Activated T-cell treated with anti-CD3 and anti-CD28 coated beads, Interleukin-2, amount 50 U/mL, for 24 hours (primary cell): ENCODE data around the gene AMN.
"Not testable (repeated sequence)": the region's sequence is repeated elsewhere in the genome, so short reads cannot be mapped to it uniquely, and the experiment has no call there.

Experiments used
- DNase-seq: peaks from one replicate; pipeline ENCODE4 v3.0.0-alpha.2; 2020
- H3K27ac Mint-ChIP-seq: 2 replicates; pipeline ENCODE4 v1.8.0; 2020; ENCODE audit warnings: mild to moderate bottlenecking, mixed read lengths
- H3K27me3 Mint-ChIP-seq: 2 replicates; pipeline ENCODE4 v1.8.0; 2020; ENCODE audit warnings: mixed read lengths
- H3K36me3 Mint-ChIP-seq: 2 replicates; pipeline ENCODE4 v1.8.0; 2020; ENCODE audit warnings: low read depth, mixed read lengths
- H3K4me1 Mint-ChIP-seq: 2 replicates; pipeline ENCODE4 v1.8.0; 2020; ENCODE audit warnings: low read depth, mixed read lengths
- H3K4me3 Mint-ChIP-seq: 2 replicates; pipeline ENCODE4 v1.8.0; 2020; ENCODE audit warnings: mild to moderate bottlenecking, moderate library complexity, mixed read lengths
- H3K9me3 Mint-ChIP-seq: 2 replicates; pipeline ENCODE4 v1.8.0; 2020; ENCODE audit warnings: mixed read lengths

Gene AMN

DNA sequence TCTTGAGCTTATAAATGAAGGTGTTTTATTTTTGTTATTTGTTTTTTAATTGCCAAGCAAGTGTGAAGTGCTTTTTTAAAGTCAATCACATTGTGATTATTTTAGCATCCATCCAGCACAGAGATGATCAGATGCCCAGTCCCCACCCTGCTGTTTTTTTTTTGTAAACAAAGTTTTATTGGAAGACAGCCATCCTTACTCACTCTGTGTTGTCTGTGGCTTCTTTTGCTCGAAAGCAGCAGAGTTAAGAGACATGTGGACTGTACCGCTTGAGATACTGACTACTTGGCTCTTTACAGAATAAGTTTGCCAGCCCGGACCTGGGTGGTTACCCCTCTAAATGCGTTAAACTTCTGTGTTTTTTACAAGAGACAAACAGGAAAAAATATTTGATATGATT is 30.9 kb upstream of the AMN start:
- Mint-ChIP-seq H3K9me3 (no peaks in the 10 kb centered on the region), H3K36me3 (peaks cover 95% of the 10 kb centered on the region), H3K4me1 (no peaks in the 10 kb centered on the region), H3K4me3 (no peak overlapping the region), H3K27ac (no peak overlapping the region), H3K27me3 (no peaks in the 10 kb centered on the region)
- no peak for DNase-seq

DNA sequence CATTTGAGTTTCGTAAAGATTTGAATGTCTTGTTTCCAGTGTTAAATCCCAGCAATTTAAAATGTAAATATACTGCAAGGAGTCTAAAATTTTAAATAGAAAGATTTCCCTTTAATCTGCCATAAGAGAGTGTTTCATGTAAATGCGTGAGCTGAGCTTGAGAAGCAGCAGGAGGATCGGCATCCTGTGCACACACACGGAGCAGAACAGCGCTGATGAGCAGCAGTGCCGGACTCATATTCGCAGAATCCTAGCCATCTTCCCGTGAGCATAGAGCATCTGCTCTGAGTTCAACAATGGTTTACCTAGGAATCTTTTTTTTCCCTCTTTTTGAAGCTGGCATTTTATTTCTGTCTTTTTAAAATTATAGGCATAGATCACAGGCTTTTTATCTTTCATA is 29.8 kb upstream of the AMN start:
- H3K27me3 Mint-ChIP-seq: no peaks in the 10 kb centered on the region
- H3K4me1 Mint-ChIP-seq: no peaks in the 10 kb centered on the region
- H3K9me3 Mint-ChIP-seq: no peaks in the 10 kb centered on the region
- no peak overlapping the region for H3K27ac Mint-ChIP-seq
- no peak overlapping the region for H3K4me3 Mint-ChIP-seq
- peaks cover 95% of the 10 kb centered on the region for H3K36me3 Mint-ChIP-seq
- DNase-seq: no peak

DNA sequence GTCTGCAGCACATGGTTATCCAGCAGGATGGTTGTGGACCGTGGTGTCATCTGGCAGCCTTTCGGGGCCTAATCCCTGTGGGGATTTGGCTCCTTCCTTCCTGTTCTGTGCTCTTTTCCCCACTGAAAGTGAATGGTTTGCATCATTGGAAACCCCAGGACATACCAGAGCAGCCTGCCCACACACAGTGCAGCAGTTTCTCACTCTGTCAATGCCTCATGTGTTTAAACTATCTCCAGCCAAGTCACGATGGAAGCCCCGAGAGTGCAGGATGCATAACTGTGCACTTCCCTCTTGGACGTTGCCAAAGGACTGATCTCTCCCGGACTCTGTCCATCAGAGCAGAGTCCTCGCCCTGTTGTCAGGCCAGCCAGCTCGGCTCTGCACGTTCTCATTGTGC is 29.0 kb upstream of the AMN start:
- no peak overlapping the region for H3K4me3 Mint-ChIP-seq
- DNase-seq: no peak
- no peaks in the 10 kb centered on the region for H3K27me3 Mint-ChIP-seq
- no peaks in the 10 kb centered on the region for H3K9me3 Mint-ChIP-seq
- H3K36me3 Mint-ChIP-seq: peaks cover 93% of the 10 kb centered on the region
- H3K27ac Mint-ChIP-seq: peak overlapping the region; percentile 32
- H3K4me1 Mint-ChIP-seq: peaks cover 3% of the 10 kb centered on the region

DNA sequence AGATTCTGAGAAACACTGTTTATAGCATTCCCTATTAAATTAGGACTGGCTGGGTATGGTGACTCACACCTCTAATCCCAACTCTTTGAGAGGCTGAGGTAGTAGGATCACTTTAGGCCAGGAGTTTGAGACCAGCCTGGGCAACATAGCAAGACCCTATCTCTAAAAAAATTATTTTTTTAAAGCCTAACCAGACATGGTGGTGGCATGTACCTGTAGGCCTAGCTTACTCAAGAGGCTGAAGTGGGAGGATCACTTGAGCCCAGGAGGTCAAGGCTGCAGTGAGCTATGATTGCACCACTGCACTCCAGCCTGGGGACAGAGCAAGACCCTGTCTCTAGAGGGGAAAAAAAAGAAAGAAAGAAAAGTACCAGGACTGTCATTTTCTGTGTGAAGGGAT is 25.7 kb upstream of the AMN start:
- not testable (repeated sequence) for H3K27me3 Mint-ChIP-seq, DNase-seq, H3K9me3 Mint-ChIP-seq, H3K4me3 Mint-ChIP-seq
- Mint-ChIP-seq H3K36me3 (peaks cover 99% of the 10 kb centered on the region), H3K4me1 (peaks cover 25% of the 10 kb centered on the region), H3K27ac (peak overlapping the region; percentile 52)

DNA sequence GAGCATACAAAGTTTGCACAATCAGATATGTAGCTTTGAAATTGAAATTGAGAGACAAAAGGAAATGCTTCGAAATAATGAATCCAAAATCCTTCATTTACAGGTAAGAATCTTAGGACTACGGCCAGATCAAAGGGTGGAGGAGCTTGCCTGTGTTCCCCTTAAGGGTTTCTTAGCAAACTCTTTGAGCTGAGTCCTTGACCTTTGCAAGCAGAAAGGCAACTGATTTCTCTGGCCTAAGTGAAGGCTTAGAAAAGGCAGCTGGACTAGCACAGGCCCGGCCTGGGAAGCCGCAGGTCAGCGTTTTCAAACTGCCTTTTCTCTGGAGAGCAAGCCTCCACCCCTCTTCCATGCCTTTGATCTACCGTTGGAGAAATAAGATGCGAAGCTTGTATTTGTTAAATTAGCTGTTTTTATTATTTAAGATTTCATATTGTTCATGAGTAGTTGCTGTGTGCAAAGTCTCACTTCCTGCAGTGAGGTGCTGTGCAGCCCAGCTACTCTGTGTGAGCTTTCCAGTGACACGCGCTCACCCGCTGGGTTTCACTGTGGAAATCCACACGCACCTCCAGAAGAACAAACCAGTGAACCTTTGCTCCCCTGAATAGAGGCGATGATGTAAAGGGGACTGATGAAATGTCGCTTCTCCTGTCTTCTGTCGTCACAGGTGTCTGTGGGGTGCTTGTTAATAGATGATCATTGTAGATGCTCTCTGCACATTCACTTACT is 25.0 kb upstream of the AMN start:
- peak overlapping the region; percentile 73 for H3K27ac Mint-ChIP-seq
- no peaks in the 10 kb centered on the region for H3K9me3 Mint-ChIP-seq
- H3K4me3 Mint-ChIP-seq: no peak overlapping the region
- H3K36me3 Mint-ChIP-seq: peaks cover 99% of the 10 kb centered on the region
- H3K27me3 Mint-ChIP-seq: no peaks in the 10 kb centered on the region
- H3K4me1 Mint-ChIP-seq: peaks cover 25% of the 10 kb centered on the region
- no peak for DNase-seq

DNA sequence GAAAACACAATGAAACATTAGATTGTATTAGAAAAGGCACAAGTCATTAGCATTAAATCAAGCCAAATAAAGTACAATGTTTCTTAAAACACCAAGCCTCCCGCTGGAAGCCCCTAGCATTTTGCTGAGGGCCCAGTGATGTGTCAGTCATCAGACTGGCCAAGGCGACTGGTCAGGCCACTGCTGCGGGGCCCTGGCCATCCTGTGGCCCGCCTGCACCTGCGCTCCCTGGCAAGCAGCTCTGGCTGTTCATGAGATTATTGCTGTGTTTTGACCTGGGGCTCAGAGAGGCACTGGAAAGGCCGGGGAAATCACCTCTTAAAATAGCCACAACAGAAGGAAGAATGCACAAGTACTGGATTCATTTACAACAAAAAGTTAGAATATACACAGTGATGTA is 24.2 kb upstream of the AMN start:
- Mint-ChIP-seq H3K27me3 (no peaks in the 10 kb centered on the region), H3K9me3 (no peaks in the 10 kb centered on the region), H3K4me1 (peaks cover 25% of the 10 kb centered on the region), H3K36me3 (peaks cover 99% of the 10 kb centered on the region), H3K27ac (peak overlapping the region; percentile 69), H3K4me3 (no peak overlapping the region)
- no peak for DNase-seq

DNA sequence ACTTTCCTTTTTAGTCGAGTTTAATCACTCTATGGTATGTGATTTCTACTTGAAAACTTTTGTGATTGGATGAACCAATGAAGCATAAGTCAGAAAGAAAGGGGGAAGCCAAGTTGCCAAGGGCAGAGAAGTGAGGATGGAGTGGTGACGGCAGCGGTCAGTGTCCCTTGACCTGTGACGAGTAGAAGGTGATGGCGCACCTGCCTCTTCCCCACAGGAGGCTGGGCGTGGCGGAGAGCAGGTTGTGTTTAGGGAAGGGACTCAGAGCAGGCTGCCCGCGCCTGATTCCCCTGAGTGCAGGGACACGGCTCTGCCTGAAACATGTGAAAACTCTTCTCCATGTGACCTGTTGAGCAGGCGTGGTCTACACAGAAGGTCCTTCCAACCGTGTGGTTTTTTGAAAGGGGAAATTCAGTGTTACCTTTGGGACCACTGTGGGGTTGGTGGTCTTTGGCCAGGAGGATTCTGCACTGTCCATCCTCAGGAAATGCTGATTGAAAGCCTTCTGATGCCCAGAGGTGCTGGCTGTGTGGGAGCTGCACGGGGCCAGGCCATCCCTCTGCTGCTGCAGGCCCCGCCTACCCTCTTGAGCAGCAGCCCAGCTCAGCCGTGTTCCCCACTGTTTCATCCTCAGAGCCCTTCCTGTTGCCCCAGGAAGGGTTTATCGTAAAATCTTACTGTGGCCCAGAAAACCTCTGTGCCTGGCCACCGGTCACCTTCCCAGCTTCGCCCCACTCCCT is 23.5 kb upstream of the AMN start:
- Mint-ChIP-seq H3K4me1 (peaks cover 25% of the 10 kb centered on the region), H3K27me3 (no peaks in the 10 kb centered on the region), H3K27ac (peak overlapping the region; percentile 69), H3K36me3 (peaks cover 99% of the 10 kb centered on the region), H3K4me3 (no peak overlapping the region), H3K9me3 (no peaks in the 10 kb centered on the region)
- DNase-seq: no peak

DNA sequence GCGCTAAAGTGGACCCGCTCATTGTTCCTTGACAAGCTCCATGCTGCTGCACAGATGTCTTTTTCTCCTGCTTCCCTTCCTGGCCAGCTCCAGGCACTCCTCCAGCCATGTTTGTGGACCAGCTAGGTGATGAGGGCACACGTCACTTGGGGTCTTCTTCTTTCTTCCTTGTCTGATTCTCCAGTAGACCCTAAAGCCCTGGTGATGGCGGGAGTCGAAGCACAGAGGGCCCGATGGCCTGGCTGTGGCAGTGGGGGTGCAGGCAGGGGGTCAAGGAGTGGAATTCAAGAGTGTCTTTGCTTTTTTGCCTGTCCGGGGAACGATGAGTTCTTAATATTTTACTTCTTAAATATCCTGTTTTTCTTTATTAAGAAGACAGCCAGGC is 23.0 kb upstream of the AMN start:
- H3K4me1 Mint-ChIP-seq: peaks cover 25% of the 10 kb centered on the region
- no peak for DNase-seq
- peak overlapping the region; percentile 51 for H3K27ac Mint-ChIP-seq
- no peaks in the 10 kb centered on the region for H3K27me3 Mint-ChIP-seq
- H3K9me3 Mint-ChIP-seq: no peaks in the 10 kb centered on the region
- H3K4me3 Mint-ChIP-seq: no peak overlapping the region
- peaks cover 99% of the 10 kb centered on the region for H3K36me3 Mint-ChIP-seq

DNA sequence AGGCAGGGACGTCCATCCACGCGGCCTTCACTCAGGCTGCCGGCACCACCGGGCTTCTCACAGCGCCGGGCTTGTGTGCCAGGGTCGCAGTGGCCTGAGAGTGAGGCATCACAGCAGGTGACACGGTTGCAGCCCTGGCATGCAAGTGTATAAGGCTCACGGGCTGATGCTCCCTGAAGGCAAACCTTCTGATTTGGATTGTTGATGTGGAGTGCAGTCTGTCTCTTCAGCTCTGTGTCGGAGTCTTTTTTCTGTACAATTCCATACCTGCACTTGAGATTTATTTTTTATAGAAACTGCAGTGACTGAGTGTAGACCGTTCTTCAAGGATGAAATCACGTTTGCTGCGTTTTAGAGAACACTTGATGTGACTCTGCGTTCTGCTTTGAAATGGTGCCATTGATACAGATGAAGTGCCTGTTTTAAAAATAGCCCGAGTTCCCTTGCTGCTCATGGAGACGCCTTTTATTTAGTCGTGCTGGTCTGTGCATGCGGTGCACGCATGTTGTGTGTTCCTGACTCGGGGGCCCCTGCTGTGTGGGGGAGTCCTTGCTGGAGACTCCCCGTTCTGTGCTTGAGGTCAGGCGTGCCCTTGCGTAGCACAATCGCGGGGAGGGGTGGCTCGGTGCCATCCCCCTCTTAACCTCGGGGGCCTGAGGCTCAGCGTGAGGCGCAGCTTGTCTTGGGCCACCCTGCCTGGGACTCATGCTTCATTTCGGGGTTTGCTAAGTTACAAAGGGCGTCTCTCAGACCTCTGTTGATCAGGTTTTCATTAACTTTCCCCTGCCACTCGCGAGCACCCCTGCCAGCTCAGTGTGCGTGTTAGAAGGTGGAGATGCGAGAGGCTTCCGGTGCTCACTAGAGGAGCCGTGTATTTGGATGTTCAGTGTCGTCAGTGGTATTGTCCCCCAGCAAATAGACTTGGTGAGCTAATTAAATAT is 21.6 kb upstream of the AMN start:
- Mint-ChIP-seq H3K27me3 (no peaks in the 10 kb centered on the region), H3K36me3 (peaks cover 95% of the 10 kb centered on the region), H3K4me3 (no peak overlapping the region), H3K27ac (peak overlapping the region; percentile 88), H3K4me1 (peaks cover 25% of the 10 kb centered on the region), H3K9me3 (no peaks in the 10 kb centered on the region)
- no peak for DNase-seq

DNA sequence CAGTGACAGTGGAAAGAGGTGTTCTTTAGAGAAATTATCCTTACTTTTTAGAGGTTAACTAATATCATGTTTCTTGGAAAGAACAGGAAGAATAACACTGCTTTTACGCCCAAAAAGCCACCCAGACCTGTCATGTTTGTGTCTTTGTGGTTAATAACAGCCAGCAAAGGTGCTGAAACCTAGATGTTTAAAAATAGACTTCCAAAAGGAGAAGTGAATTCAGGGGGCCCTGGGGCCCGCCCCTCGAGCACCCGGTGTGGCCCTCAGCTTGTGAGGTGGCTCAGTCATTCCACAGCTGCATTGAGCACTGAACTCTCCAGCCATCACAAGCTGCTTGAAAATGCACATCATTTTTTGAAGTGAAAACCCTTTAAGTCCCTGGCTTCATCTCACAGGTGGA is 20.8 kb upstream of the AMN start:
- Mint-ChIP-seq H3K9me3 (no peaks in the 10 kb centered on the region), H3K4me3 (no peak overlapping the region), H3K4me1 (peaks cover 25% of the 10 kb centered on the region), H3K27ac (peak overlapping the region; percentile 88), H3K27me3 (no peaks in the 10 kb centered on the region), H3K36me3 (peaks cover 95% of the 10 kb centered on the region)
- no peak for DNase-seq

DNA sequence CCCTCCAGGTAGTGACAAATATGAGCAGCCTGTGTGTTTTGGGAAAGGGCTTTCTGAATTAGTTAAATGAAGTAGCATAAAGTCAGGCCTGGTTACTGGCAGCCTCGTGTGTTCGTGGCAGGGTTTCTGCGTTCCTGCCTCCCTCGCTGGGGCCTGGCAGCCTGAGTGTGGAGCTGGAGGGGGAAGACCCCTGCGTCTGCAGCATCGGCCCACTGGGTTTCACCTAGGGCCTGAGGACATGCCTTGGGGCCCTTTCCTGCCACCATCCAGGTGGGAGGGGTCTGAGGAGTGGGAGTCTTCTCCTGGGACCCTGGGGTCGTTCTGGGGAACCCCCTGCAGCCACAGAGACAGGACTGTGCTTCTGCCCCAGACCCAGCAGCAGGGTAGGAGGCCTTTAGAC is 20.4 kb upstream of the AMN start:
- H3K27me3 Mint-ChIP-seq: no peaks in the 10 kb centered on the region
- H3K36me3 Mint-ChIP-seq: peaks cover 95% of the 10 kb centered on the region
- peak overlapping the region; percentile 88 for H3K27ac Mint-ChIP-seq
- peaks cover 25% of the 10 kb centered on the region for H3K4me1 Mint-ChIP-seq
- H3K4me3 Mint-ChIP-seq: no peak overlapping the region
- DNase-seq: no peak
- no peaks in the 10 kb centered on the region for H3K9me3 Mint-ChIP-seq

DNA sequence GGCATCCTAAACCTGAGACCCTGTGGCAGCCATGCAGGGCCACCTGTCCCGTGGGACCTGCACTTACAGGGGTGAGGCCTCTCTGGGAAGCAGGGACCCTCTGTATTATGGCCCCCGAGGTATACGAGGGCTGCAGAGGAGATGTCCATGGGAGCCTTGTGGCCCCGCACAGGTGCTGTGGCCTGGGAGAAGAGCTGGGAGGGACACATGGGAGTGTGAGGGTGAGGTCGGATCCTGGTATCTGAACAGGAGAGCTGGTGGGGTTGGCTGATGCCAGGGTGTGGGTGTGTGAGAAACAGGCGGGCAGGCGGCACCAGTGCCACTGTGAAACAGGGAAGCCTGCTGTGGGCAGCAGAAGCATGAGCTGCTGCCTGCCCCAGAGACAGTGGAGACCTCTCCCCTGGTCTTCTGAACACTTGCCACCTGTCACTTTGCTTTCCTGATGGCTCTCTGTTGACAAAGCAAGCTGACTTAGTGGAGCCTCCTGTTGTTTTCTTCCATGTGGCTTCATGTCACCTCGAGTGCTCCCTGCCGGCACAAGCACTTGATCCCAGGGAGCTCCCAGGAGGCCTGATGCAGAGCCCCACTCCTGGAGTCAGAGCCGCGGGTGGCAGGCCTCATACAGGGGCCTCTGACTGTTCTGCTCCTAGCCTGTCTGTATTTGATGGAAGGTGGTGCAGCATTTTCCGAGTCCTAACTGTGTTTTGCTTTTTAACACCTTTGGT is 19.8 kb upstream of the AMN start:
- peaks cover 94% of the 10 kb centered on the region for H3K36me3 Mint-ChIP-seq
- peaks cover 25% of the 10 kb centered on the region for H3K4me1 Mint-ChIP-seq

DNA sequence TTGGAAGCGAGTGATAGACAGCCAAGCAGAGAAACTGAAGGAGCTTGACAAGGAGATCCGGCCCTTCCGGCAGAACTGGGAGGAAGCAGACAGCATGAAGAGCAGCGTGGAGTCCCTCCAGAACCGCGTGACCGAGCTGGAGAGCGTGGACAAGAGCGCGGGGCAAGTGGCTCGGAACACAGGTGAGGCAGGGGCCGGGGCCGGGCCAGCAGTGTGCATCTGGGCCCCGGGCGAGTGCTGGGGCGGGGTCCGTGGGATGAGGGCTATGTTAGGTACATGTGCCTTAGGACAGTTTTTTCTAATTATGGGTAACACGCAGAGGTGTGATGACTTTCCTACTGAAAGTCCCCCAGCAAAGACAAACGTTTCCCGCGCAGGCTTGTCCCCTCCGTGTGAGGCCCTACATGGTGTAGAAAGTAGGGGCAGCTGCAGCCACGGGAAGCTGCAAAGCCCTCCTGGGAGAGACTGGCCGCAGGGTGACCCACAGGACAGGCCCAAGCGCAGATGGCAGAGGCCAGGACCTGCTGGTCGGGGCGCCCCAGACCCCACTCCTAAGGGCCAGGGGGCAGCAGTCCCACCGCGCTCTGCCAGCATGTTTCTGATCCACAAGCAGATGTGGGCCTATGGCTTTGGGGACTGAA is 19.1 kb upstream of the AMN start:
- H3K9me3 Mint-ChIP-seq: no peaks in the 10 kb centered on the region
- peaks cover 23% of the 10 kb centered on the region for H3K4me1 Mint-ChIP-seq
- DNase-seq: no peak
- no peak overlapping the region for H3K4me3 Mint-ChIP-seq
- H3K27me3 Mint-ChIP-seq: no peaks in the 10 kb centered on the region
- peak overlapping the region; percentile 80 for H3K27ac Mint-ChIP-seq
- peaks cover 94% of the 10 kb centered on the region for H3K36me3 Mint-ChIP-seq

More for the DNA sequence above, 19.8 kb upstream of the AMN start:
- no peak for DNase-seq
- Mint-ChIP-seq H3K27me3 (no peaks in the 10 kb centered on the region), H3K9me3 (no peaks in the 10 kb centered on the region), H3K4me3 (no peak overlapping the region), H3K27ac (peak overlapping the region; percentile 80)
